NB4 (cell line): ENCODE measurements around the gene RASA4.
"Not testable (repeated sequence)": the region's sequence is repeated elsewhere in the genome, so short reads cannot be mapped to it uniquely, and the experiment has no call there.

Source experiments
- POLR2A ChIP-seq: IDR thresholded peaks from 2 replicates; pipeline ENCODE4 v1.6.1; 2011; ENCODE audit warnings: mild to moderate bottlenecking; ENCODE audit not compliant: insufficient read length; ENCODE audit errors: extremely low read depth
- TF ChIP-seq, protein P1 (sequence below): IDR thresholded peaks from one replicate; pipeline ENCODE4 v1.5.1; 2012; ENCODE audit warnings: low read depth, low read length
- TF ChIP-seq, protein P2 (sequence below): IDR thresholded peaks from 2 replicates; pipeline ENCODE4 v1.6.1; 2011; ENCODE audit warnings: low read depth, low read length

GRCh38 chr7:102634299-102634698, 17.7 kb upstream of the RASA4 start:
- not testable (repeated sequence) for TF ChIP-seq POLR2A
- TF ChIP-seq, protein P1, sequence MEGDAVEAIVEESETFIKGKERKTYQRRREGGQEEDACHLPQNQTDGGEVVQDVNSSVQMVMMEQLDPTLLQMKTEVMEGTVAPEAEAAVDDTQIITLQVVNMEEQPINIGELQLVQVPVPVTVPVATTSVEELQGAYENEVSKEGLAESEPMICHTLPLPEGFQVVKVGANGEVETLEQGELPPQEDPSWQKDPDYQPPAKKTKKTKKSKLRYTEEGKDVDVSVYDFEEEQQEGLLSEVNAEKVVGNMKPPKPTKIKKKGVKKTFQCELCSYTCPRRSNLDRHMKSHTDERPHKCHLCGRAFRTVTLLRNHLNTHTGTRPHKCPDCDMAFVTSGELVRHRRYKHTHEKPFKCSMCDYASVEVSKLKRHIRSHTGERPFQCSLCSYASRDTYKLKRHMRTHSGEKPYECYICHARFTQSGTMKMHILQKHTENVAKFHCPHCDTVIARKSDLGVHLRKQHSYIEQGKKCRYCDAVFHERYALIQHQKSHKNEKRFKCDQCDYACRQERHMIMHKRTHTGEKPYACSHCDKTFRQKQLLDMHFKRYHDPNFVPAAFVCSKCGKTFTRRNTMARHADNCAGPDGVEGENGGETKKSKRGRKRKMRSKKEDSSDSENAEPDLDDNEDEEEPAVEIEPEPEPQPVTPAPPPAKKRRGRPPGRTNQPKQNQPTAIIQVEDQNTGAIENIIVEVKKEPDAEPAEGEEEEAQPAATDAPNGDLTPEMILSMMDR, result not testable (repeated sequence)
- TF ChIP-seq, protein P2, sequence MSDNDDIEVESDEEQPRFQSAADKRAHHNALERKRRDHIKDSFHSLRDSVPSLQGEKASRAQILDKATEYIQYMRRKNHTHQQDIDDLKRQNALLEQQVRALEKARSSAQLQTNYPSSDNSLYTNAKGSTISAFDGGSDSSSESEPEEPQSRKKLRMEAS, result not testable (repeated sequence)
